GM12872 (cell line): Measurements from ENCODE around the gene SRBD1.

Source experiments
- CTCF ChIP-seq: IDR thresholded peaks from 3 replicates; pipeline ENCODE4 v1.5.1; 2011; ENCODE audit warnings: low read depth, mild to moderate bottlenecking, low read length, moderate library complexity; ENCODE audit not compliant: insufficient read depth

Gene SRBD1

GRCh38 chr2:45607701-45608100 lies 3.4 kb downstream of the SRBD1 start:
- peak; percentile 47; the same call in 2 of the 3 replicates for TF ChIP-seq CTCF

GRCh38 chr2:45606796-45607195 lies 4.3 kb downstream of the SRBD1 start:
- no peak for TF ChIP-seq CTCF

- no peak for TF ChIP-seq CTCF
These were observed 6.0 kb downstream of the SRBD1 start for GRCh38 chr2:45605116-45605515.

GRCh38 chr2:45602624-45603023 lies 8.4 kb downstream of the SRBD1 start:
- no peak for TF ChIP-seq CTCF

GRCh38 chr2:45598545-45598944 lies 12.5 kb downstream of the SRBD1 start:
- TF ChIP-seq CTCF = no peak

- TF ChIP-seq CTCF = no peak
These were observed 14.3 kb downstream of the SRBD1 start for GRCh38 chr2:45596761-45597160.

- no peak for TF ChIP-seq CTCF
These were observed 15.2 kb downstream of the SRBD1 start for GRCh38 chr2:45595721-45596435.
